Stimulated activated CD4-positive, alpha-beta T cell treated with anti-CD3 and anti-CD28 coated beads, Interleukin-4, amount 100 ng/mL, for 4 hours (primary cell): ENCODE data around the gene ADAMTS8.

ENCODE experiments used
- DNase-seq, 2 experiments: peaks; one replicate each; pipeline ENCODE4 v3.0.0-alpha.2; 2020

ADAMTS8 gene

GRCh38 chr11:130428316-130429119 lies at the start of gene ADAMTS8:
Gene ADAMTS8, minus strand, starts transcription at chr11:130428609. Its CDS starts 323 bp downstream, at chr11:130428286.
- DNase-seq, result no peak

- DNase-seq, result no peak
These were observed 49.3 kb upstream of the ADAMTS8 start for GRCh38 chr11:130477586-130478203.

GRCh38 chr11:130476922-130477491 lies 48.6 kb upstream of the ADAMTS8 start:
- no peak for DNase-seq

GRCh38 chr11:130476200-130476921 lies 48.0 kb upstream of the ADAMTS8 start:
- no peak for DNase-seq

- DNase-seq, result no peak
These were observed 47.1 kb upstream of the ADAMTS8 start for GRCh38 chr11:130475426-130476053.

- no peak for DNase-seq
These were observed 46.4 kb upstream of the ADAMTS8 start for GRCh38 chr11:130474637-130475400.

- no peak for DNase-seq
These were observed 45.5 kb upstream of the ADAMTS8 start for GRCh38 chr11:130473795-130474377.

GRCh38 chr11:130473056-130473794 lies 44.8 kb upstream of the ADAMTS8 start:
- no peak for DNase-seq

- DNase-seq, result no peak
These were observed 44.1 kb upstream of the ADAMTS8 start for GRCh38 chr11:130472434-130472961.

- DNase-seq, result no peak
These were observed 43.5 kb upstream of the ADAMTS8 start for GRCh38 chr11:130471731-130472433.

GRCh38 chr11:130470832-130471706 lies 42.7 kb upstream of the ADAMTS8 start:
- no peak for DNase-seq

- no peak for DNase-seq
These were observed 40.8 kb upstream of the ADAMTS8 start for GRCh38 chr11:130469181-130469580.

GRCh38 chr11:130467116-130467900 lies 38.9 kb upstream of the ADAMTS8 start:
- DNase-seq, result no peak

GRCh38 chr11:130465263-130465662 lies 36.9 kb upstream of the ADAMTS8 start:
- DNase-seq, result no peak

- DNase-seq, result no peak
These were observed 35.9 kb upstream of the ADAMTS8 start for GRCh38 chr11:130464291-130464812.

- DNase-seq, result no peak
These were observed 34.5 kb upstream of the ADAMTS8 start for GRCh38 chr11:130462931-130463330.

GRCh38 chr11:130462101-130462885 lies 33.9 kb upstream of the ADAMTS8 start:
- no peak for DNase-seq
